Pons (tissue), 1 donor: ENCODE results near the gene PRPH.

Experiments
- DNase-seq: peaks from one replicate; pipeline ENCODE4 v3.0.0-alpha.2; 2016; ENCODE audit warnings: low spot score

Gene PRPH

GRCh38 chr12:49346659-49347310 lies 51.8 kb downstream of the PRPH start, which contains the start of gene DNAJC22:
TSS of gene DNAJC22 (plus strand) at chr12:49346888. CDS start at chr12:49348873, 1,985 bp downstream.
- DNase-seq, result no peak

GRCh38 chr12:49347311-49348193 lies 52.6 kb downstream of the PRPH start:
- DNase-seq, result peak; percentile 93
